Pancreas (tissue), 10 donors: ENCODE data around the gene TCF7L2. TPM values are rescaled to one million over a fixed set of nuclear protein-coding genes. Genes with fewer than 3 reads are reported as not detected.

Experiments used
- ATAC-seq, 4 donors: fragments of 200-7000 bp; cut with Tn5 transposase; one replicate each; pipeline versions ENCODE4 v1.8.0 to v1.9.1; 2020; ENCODE audit warnings: mild to moderate bottlenecking in 4 of 4, moderate library complexity in 4 of 4
- DNase-seq, 6 donors: peaks; one replicate each; pipeline ENCODE4 v3.0.0-alpha.2; 2020
- FAIRE-seq: peaks from 2 replicates; lab custom pipeline; 2012; peaks lifted over from hg19 to GRCh38; lab: Jason Lieb, UNC
- H3K27ac ChIP-seq, 4 donors: fragments of 200-600 bp; sonication (generic); 1 replicate in 3 of 4; 2 replicates in 1 of 4; pipeline versions ENCODE4 v1.5.0 to v1.8.0; 2020
- H3K27me3 ChIP-seq, 4 donors: fragments of 200-600 bp; one replicate each; pipeline ENCODE4 v1.8.0; 2021
- H3K36me3 ChIP-seq, 3 donors: fragments of 200-600 bp; sonication (generic) in 1 of 3; one replicate each; pipeline versions ENCODE4 v1.5.0 to v1.8.0; 2020 to 2021
- H3K4me1 ChIP-seq, 3 donors: fragments of 200-600 bp; one replicate each; pipeline ENCODE4 v1.8.0; 2021
- H3K4me3 ChIP-seq, 4 donors: fragments of 200-600 bp; sonication (generic) in 2 of 4; one replicate each; pipeline versions ENCODE4 v1.5.0 to v1.8.0; 2020 to 2021
- H3K9me3 ChIP-seq, 4 donors: fragments of 200-600 bp; one replicate each; pipeline ENCODE4 v1.8.0; 2021
- CTCF ChIP-seq, 4 donors: fragments of 200-600 bp; sonication (generic) in 3 of 4; IDR thresholded peaks; one replicate each; pipeline versions ENCODE4 v1.5.0 to v1.8.0; 2021; ENCODE audit warnings: antibody characterized with exemption in 4 of 4
- WGBS, 2 donors: extraction: QIAGEN DNeasy Blood & Tissue Kit; methylation state at CpG; one replicate each; pipeline ENCODE4 v1.1.7; 2013; 5-methylcytosine and 5-hydroxymethylcytosine counted together
- intact Hi-C, 3 donors: fragments of 100-400 bp; cut with DNase I; formaldehyde crosslinking; loops; one replicate each; pipeline versions ENCODE4 v1.11.1 to v1.14.2; 2022
- polyA plus RNA-seq, 2 donors: library from polyadenylated mRNA; stranded (reverse); fragments of 200-250 nt; gene quantifications; one replicate each; pipeline ENCODE4 v1.2.3, GENCODE V29; 2013
- total RNA-seq, 6 donors: library from RNA; stranded (reverse); fragmentation: NEBNext Ultra II Directional in 4 of 6; extraction: Animal tissue kit (Norgen Biotek cat#: 25700) in 4 of 6; gene quantifications; one replicate each; pipeline versions ENCODE4 v1.2.1 to v1.2.4, GENCODE V29; 2021 to 2023
- donor health status: healthy with polysubstance abuse.
- donor health status: DM: no; HTN: no; CAD: no; lungs with moderate emphysema.
- donor health status: DM: no; HTN: no; CAD: no.
- donor health status: control.
- donor health status: control.
- donor health status: Bipolar disorder and iron deficiency.
- donor health status: DM: yes; HTN: yes; CAD: no.
- donor health status: DM: no; HTN: no; CAD: no.
- donor health status: DM: no; HTN: no; CAD: no.
- donor health status: DM: yes; HTN: yes; CAD: no.

The TCF7L2 gene
- total and polyA plus RNA-seq, 8 donors: 7.9 to 22.3 (median 11.6) TPM

DNA sequence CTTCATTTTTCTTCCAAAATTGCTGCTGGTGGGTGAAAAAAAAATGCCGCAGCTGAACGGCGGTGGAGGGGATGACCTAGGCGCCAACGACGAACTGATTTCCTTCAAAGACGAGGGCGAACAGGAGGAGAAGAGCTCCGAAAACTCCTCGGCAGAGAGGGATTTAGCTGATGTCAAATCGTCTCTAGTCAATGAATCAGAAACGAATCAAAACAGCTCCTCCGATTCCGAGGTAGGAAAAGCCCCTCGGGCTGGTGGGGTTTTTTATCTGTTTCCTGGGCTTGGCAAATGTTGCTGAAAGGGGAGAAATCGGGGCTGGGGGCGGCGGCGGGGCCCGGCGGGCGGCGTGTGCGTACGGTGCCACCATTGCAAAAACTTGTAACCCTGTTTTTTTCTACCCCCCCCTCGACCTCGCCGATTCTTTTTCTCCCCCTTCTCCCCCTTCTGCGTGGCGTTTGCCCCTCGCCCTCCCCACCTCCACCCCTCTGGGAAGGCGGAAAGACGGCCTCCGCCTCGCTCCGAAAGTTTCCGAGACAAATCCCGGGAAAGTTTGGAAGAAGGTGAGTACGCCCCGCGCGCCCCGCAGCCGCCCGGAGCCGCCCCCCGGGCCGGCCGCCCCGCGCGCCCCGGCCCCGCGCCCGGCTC, 789 bp downstream of the TCF7L2 start:
- H3K9me3 ChIP-seq: no peaks in the 10 kb centered on the region
- peaks cover 6 to 22% (median 11%) of the 10 kb centered on the region in 3 donors for H3K4me1 ChIP-seq
- H3K4me3 ChIP-seq: peak overlapping the region; percentile 39 to 84 (median 75)
- H3K27me3 ChIP-seq: no peaks in the 10 kb centered on the region
- 0 to 1% methylated on average over 47 to 56 of the region's 56 CpGs for WGBS, 2 donors
- no peaks in the 10 kb centered on the region for H3K36me3 ChIP-seq
- DNase-seq: peak; percentile 34 to 70 (median 60)
- intact Hi-C loops: loop anchor here in 2 of 3 donors (10.0 kb wide), 2 partner anchors 174 to 184 kb away; no protein-coding TSS in a partner anchor
- H3K27ac ChIP-seq: peak overlapping the region; percentile 63 to 95 (median 86)
- FAIRE-seq: no peak
- no peak for ATAC-seq
- no peak for TF ChIP-seq CTCF (IDR thresholded peaks at IDR 0.05)

- WGBS, 2 donors: 1% methylated on average over 41 to 63 of the region's 65 CpGs
- Histone ChIP-seq H3K36me3 (no peaks in the 10 kb centered on the region), H3K4me1 (peaks cover 6 to 29% (median 11%) of the 10 kb centered on the region in 3 donors), H3K9me3 (no peaks in the 10 kb centered on the region), H3K4me3 (peak overlapping the region; percentile 62 to 84 (median 75)), H3K27ac (peak overlapping the region; percentile 77 to 95 (median 86)), H3K27me3 (no peaks in the 10 kb centered on the region)
- peak; percentile 6 to 26 (median 10) for ATAC-seq
- FAIRE-seq: no peak
- no peak for TF ChIP-seq CTCF (IDR thresholded peaks at IDR 0.05)
- peak; percentile 56 to 79 (median 66) for DNase-seq
- intact Hi-C loops: loop anchor here in 2 of 3 donors (10.0 kb wide), 2 partner anchors 173 to 183 kb away; no protein-coding TSS in a partner anchor
Measured at GRCh38 chr10:112951359-112952281, 1.6 kb downstream of the TCF7L2 start.

GRCh38 chr10:112952282-112953173, 2.5 kb downstream of the TCF7L2 start:
- intact Hi-C loops: loop anchor here in 2 of 3 donors (10.0 kb wide), 2 partner anchors 172 to 182 kb away; no protein-coding TSS in a partner anchor
- WGBS, 2 donors: 1 to 2% methylated on average over 40 to 59 of the region's 59 CpGs
- Histone ChIP-seq H3K27ac (peak overlapping the region; percentile 77 to 95 (median 86)), H3K36me3 (no peaks in the 10 kb centered on the region), H3K9me3 (no peaks in the 10 kb centered on the region), H3K4me3 (peak overlapping the region; percentile 62 to 84 (median 75)), H3K4me1 (peaks cover 6 to 34% (median 11%) of the 10 kb centered on the region in 3 donors), H3K27me3 (no peaks in the 10 kb centered on the region)
- TF ChIP-seq CTCF (IDR thresholded peaks at IDR 0.05): no peak
- FAIRE-seq: no peak
- DNase-seq: peak; percentile 35 to 71 (median 46)
- ATAC-seq: peak; percentile 29 to 54 (median 39)
